Activated CD8-positive, alpha-beta memory T cell treated with anti-CD3 and anti-CD28 coated beads for 24 hours (primary cell): ENCODE measurements around the gene COX15.
"Not testable (repeated sequence)": the region's sequence is repeated elsewhere in the genome, so short reads cannot be mapped to it uniquely, and the experiment has no call there.

Experiments used
- DNase-seq: peaks from one replicate; pipeline ENCODE4 v3.0.0-alpha.2; 2020

The COX15 gene

DNA sequence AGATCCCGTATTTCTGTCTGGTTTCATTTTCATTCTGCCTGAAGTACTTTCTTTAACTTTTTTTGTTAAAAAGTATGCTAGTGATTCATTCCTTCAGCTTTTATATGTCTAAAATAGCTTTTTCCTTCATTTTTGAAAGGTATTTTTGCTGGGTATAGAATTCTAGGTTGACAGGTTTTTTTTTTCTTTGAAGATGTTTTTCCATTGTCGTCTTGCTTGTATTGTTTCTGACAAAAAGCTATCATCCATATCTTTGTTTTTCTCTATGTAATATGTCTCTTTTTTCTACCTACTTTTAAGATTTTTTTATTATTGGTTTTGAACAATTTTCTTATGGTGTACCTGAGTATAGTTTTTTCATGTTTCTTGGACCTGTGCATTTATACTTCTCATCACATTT, 8.3 kb upstream of the COX15 start:
- DNase-seq = no peak

DNA sequence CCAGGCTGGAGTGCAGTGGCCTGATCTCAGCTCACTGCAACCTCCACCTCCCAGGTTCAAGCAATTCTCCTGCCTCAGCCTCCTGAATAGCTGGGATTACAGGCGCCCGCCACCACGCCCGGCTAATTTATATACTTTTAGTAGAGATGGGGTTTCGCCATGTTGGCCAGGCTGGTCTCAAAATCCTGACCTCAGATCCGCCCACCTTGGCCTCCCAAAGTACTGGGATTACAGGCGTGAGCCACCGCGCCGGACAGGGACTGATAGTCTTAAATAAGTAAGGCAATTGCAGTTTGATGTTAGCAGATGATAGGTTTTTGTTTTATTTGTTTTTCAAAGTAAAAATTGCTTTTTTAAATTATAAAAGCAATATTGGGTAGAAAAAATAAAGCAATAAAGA, 2.2 kb upstream of the COX15 start:
- not testable (repeated sequence) for DNase-seq

DNA sequence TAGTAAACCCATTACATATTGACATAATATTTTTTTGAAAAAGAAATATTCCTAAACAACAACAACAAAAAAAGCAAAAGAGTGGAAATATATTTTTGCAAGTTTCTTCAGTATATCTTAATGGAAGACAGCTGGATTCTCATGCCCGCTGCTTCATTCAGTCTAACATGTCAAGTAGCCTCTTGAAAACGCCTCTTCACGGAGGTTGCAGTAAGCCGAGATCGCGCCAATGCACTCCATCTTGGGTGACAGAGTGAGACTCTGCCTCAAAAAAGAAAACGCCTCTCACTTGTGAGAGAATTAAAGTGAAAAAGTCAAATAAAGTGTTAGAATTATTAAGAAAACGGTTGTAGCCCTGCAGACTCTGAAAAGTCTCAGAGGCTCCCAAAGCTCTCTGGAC, 1.4 kb upstream of the COX15 start:
- DNase-seq = no peak

DNA sequence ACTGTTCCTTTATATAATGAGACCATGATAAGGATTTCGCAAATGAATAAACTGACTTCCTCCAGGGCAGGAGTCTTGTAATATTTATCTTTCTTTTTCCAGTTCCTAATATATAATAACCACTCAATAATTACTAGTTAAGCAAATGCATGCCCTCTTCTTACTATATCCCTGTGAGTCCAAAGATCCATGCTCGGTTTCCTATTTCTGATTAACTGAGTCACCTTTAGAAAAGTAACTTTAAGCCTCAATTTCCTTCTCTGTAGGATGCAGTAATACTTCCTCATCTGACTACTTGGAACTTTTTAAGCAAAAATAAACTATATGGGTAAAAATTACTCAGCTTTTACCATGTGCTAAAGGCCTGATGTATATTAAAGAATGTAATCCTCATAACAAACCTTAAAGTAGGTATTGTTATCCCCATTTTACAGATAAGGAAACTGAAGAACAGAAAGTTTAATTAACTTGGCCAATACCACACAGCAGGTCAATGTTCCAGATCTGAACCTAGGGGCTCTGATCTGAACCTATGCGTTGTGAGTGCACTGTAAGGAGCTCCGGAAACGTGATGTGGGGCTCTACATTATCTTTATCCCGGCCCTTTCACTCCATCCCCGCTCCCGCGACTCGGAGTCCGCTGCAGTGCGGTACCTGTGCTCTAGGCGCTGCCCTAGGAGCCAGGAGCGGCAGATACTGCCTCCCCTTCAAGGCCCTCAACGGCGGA, 458 bp downstream of the COX15 start:
- DNase-seq = no peak

DNA sequence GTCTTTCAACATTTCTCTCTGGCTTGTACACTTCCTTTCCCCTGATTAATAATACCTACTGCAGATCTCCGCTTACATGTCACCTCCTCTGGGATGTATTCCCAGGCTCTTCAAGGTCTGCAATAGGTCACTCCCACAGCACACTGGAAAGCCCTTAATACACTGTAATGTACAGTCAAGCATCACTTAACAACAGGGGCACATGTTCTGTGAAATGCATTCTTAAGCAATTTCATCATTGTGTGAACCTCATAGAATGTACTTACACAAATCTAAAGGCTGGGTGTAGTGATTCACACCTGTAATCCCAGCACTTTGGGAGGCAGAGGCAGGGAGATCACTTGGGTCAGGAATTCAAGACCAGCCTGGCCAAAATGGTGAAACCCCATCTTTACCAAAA, 1.9 kb downstream of the COX15 start:
- DNase-seq = no peak

DNA sequence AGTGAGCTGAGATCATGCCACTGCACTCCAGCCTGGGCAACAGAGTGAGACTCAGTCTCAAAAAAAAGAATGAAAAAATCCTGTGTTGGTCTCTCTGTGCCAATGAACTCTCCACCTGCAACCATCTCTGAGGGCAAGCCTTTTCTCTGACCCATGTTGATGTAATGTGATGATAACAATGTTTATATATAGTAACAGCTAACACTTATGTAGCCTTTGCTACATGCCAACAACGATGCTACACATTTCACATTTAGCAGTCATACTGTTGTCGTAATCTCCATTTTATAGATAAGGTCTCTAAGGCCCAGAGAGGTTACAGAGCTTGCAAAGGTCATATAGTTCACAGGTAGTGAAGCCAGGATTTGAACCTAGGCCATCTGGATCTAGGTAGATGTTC, 11.5 kb downstream of the COX15 start:
- DNase-seq = no peak

DNA sequence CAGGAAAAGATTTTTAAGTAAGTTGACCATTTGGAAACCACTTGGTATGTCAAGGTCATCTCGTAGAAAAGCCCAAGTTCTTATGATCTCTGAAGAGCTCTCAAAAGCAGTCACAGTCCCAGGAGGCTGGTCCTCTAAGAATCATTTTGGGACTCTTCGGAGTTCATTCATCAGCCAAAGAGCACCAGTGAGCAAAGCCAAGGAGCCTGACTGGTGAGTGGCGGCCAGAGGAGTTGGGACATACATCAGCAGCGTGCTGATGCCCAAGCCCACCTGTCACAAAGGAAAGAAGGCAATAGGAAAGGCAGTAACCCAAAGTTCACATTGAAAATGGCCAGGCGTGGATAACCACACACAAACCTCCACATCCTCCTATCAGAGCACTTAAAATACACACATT, 17.5 kb downstream of the COX15 start:
- no peak for DNase-seq

DNA sequence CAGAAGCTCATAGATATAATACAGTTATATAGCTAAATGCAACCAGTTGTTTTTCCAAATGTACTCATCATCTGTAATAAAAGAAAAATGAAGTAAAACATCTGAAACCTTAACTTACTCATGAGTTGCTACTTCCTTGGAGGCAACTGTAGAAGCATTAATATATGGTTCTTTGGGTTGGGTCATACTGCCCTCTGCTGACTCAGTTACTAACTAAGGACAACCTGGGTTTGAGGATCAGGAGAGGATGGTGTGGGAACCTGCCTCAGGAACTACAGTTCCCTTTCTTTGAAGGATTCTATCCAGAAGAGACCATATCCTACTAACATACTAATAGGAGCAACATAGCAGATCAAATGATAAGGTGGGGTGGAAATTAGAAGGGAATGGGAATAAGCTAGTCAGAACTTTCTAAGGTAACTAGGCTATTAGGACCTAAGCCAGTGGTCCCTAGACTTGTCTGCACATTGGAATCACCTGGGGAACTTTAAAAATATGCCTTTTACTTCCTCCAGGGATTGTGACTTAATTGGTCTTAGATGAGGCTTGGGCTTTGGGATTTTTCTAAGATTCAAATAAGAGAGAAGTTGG, 20.7 kb downstream of the COX15 start:
- no peak for DNase-seq

DNA sequence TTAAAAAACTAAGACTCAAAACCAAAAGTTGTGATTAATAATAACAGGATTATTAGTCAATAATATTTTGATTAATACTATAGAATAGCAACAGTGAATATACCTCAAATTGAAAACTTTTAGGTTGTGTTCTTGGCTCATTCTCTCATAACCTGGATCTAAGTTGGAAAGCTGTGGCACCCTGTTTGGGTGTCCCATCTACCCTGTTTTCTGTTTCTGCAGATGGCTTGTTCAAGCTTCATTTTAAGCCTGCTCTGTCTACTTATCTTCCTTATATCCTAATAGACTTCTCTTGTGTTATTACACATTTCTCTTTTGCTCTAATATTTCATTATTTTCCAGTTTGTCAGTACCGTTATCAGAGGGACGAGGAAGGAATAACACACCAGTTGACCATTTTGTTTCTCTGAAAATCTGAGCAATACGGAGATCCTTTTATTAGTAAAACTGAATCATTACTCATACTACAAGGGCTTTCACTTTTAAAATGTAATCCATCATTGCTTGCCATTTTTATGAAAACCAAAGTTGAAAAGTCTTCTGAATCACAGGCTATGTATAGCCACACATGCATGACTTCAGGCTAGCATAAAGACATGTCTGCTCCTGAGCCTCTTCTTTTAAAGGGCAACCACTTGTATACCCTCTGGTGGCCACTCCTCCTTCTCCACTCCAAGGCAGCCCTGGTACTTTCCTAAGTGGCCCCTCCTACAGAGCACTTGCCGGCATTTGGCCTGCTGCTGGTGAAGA, 22.3 kb downstream of the COX15 start:
- no peak for DNase-seq

DNA sequence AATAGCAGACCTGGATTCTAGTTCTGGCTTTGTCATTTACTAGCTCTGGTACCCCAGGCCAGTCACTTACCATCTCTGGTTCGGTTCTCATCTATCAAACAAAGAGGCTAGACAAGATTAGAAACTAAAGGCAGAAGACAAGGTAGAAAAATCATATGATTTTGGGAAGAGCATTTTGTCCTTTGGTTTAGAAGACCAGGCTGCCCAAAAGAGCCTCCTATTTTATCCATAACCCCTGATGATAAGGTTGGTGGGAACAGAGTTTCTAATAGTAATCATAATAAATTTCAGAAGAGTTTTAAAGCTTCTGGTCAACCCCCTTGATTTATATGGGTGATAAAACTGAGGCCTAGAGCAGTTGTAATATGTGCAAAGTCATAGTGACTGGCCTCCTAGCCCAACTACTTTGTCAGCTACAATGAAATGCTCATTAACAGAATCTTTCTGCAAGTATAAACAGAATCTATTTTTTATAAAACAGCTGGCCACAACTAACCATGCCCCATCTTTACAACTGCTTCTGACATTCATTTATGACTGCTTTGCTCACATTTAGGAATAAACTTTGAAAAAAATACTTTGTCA, 23.4 kb downstream of the COX15 start:
- no peak for DNase-seq

DNA sequence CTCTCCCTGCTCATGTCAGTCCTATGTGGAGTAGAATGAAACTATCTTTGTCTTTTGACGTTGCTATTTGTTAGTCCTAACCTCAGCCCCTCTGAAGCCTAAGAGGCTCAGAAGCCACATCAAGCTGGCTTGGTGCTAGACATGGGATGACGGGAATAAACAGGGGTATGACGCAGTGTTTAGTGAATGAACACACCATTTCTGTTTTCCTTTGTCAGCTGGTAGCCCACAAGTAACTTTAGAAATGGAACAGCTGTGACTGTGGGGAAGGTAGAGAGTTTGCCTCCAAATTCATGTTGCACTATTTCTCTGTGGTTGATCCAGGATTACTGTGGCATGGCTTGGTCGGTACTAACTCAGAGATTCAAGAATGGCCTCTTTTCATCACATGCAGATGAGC, 31.3 kb downstream of the COX15 start:
- DNase-seq = no peak

DNA sequence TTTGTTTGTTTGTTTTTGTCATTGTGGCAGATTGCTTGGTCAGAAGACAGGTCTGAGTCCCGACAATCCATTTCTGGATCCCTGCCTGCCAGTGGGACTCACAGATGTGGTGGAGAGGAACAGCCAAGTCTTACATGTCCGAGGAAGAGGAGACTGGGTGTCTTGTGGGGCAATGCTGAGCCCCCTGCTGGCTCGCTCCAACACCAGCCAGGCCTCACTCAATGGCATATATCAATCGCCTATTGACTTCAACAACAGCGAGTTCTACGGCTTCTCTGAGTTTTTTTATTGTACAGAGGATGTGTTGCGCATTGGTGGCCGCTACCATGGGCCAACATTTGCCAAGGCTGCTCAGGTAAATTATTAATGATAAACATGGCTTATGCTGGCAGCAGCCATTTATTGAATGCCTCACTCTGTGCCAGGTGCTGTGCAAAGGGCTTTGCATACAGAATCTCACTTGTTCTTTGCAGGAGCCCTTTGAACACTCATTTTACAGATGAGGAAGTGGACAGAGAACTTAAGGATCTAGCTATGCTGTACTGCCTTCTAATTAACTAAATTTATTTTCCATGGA, 33.3 kb downstream of the COX15 start:
- no peak for DNase-seq

DNA sequence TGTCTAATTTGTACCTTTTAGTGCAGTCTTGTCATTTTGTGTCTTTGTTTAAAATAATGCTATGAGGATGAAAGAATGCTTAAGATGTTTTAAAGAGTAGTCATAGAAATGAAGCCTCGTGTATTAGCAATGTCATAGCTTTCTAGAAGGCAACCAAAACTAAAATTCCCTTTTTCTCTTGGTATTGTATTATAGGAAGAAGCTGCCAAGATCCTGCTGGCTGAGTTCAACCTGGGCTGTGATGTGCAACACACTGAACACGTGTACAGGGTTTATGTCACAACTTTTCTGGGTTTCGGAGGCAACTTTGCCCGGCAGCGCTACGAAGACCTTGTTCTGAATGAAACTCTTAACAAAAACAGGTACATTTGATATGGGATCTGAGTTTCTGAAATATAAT, 36.2 kb downstream of the COX15 start:
- no peak for DNase-seq

DNA sequence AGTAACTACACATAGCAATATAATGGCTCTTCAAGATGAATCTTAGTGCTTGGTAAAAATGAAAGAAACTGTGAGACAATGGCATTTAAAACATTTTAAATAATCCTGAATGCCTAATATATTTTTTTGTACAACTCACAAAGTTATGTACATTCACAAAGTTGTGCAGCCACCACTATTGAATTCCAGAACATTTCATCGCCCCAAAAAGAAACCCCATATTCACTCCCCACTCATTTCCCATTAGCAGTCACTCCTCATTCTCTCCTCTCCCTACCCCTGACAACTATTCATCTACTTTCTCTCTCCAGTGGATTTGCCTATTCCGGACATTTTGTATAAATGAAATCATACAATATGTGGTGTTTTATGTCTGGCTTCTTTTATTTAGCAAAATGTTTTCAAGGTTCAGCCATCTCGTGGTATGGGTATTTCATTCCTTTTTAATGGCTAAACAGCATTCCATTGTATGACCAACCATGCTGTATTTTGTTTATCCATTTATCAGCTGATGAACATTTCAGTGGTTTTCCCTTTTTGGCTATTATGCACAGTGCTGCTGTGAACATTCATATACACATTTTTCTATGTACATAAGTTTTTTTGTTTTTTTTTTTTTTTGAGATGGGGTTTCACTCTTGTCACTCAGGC, 37.9 kb downstream of the COX15 start:
- no peak for DNase-seq

DNA sequence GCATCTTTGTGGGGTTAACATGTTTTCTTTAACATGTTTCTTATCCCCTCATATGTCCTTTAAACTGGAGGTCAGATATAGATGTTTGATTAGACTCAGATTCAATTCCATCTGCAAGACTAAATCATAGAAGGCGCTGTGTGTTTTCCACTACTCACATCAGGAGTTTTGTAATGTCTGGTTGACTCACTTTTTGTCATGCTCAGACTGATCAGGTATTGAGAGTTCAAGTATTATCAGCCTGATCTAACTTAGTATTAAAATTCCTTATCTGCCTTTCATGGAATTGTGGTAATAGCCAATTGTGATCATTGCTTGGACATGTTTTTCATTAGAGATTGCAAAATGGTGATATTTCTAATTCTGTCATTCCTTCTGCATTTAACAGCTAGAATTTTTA, 42.5 kb downstream of the COX15 start:
- no peak for DNase-seq

DNA sequence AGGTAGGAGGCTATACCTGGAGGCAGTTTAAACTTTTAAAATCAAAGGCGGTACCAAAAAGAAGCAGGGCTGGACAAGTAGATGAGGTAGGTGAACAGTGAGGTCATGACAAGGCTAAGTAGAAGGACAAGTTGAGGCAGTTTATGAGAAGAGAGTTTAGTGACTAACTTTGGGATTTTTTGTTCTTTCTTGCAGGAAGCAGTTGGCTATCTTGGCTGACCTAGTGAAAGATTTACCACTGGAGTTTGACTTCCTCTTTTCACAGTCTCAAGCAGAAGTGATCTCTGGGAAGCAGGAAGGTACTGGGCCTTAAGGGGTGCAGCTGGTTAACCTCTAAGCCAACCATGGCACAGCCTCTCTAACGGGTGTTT, 46.3 kb downstream of the COX15 start:
- DNase-seq = no peak

DNA sequence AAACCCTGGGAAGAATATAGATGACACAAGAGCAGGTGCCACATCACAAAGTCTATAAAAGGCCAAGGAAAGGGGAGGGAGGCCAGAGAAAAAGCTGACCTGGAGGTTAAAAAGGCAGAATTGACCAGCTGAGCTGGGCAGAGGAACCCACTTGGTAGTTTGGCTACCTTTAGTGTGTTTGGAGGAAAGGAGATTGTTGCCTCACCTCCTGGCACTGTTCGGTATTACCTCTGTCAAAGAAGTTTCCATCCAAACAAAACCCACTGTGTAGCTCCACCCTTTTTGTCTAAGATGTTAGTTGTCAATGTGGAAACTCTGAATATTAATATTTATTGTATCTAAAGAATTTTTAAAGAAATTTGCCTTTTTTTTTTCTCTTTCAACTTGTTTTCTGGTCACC, 49.2 kb downstream of the COX15 start:
- DNase-seq = no peak
